ENCODE results near the gene PDSS2. TPM values are rescaled to one million over a fixed set of nuclear protein-coding genes. Genes with fewer than 3 reads are reported as not detected.

The PDSS2 gene
- total RNA-seq, 1 experiment from 2014 or later: 12.1 TPM

- H3K27me3 Mint-ChIP-seq (ENCODE audit: low read depth): no peaks in the 10 kb centered on the region
- no peak overlapping the region for H3K4me2 ChIP-seq (ENCODE audit: insufficient read depth, insufficient read length, low read length)
Measured at GRCh38 chr6:107504270-107505026, 45.1 kb upstream of the PDSS2 start.

More at GRCh38 chr6:107504270-107505026, 45.1 kb upstream of the PDSS2 start:
- Mint-ChIP-seq H3K27ac (peak overlapping the region in 1 of 3 experiments; percentile 32; a peak in 1 of 7 replicates), H3K9me3 (no peaks in the 10 kb centered on the region), H3K4me1 (peaks cover 19 to 27% of the 10 kb centered on the region in 2 experiments), H3K36me3 (ENCODE audit: insufficient read depth in 1 of 3, low read depth in 3 of 3) (peaks cover 0 to 5% (median 0%) of the 10 kb centered on the region in 3 experiments; a peak in 2 of 7 replicates), H3K4me3 (no peak overlapping the region)
- Histone ChIP-seq H2BK120ac (ENCODE audit: low read depth, low read length, poor library complexity, severe bottlenecking) (no peak overlapping the region), H3K14ac (ENCODE audit: insufficient read depth, low read length) (no peak overlapping the region), H3K27ac (ENCODE audit: insufficient read length, low read depth, low read length) (no peak overlapping the region), H3T11ph (ENCODE audit: low read length) (no peak overlapping the region), H2AFZ (ENCODE audit: low read length) (no peak overlapping the region), H3K79me1 (ENCODE audit: insufficient read depth, low read depth, low read length, poor library complexity, severe bottlenecking) (no peaks in the 10 kb centered on the region), H3K23me2 (ENCODE audit: insufficient read length, low read depth, low read length, poor library complexity, severe bottlenecking) (no peaks in the 10 kb centered on the region), H3K4ac (ENCODE audit: low read depth, low read length) (no peak overlapping the region), H2BK5ac (ENCODE audit: insufficient read length, low read length) (no peak overlapping the region), H2BK20ac (ENCODE audit: low read depth, low read length, poor library complexity, severe bottlenecking) (no peak overlapping the region), H2BK15ac (ENCODE audit: low read depth, low read length) (no peak overlapping the region), H4K5ac (ENCODE audit: insufficient read length, low read depth, low read length) (no peak overlapping the region), H4K8ac (replicated peaks; ENCODE audit: insufficient read length, low read depth, low read length) (no peak overlapping the region), H3K27me3 (ENCODE audit: insufficient read depth, low read length) (no peaks in the 10 kb centered on the region), H3K9me3 (ENCODE audit: control insufficient read depth, low read depth, low read length) (no peaks in the 10 kb centered on the region), H2BK12ac (ENCODE audit: insufficient read length, low read depth, low read length) (no peak overlapping the region), H2AK5ac (ENCODE audit: insufficient read length, low read length) (no peak overlapping the region), H3K18ac (ENCODE audit: insufficient read length, low read depth, low read length) (no peak overlapping the region), H3K79me2 (ENCODE audit: insufficient read depth, low read length) (no peaks in the 10 kb centered on the region), H3K56ac (ENCODE audit: insufficient read length, low read depth, low read length) (no peak overlapping the region), H3K23ac (ENCODE audit: insufficient read length, low read depth, low read length) (no peak overlapping the region), H3K9ac (ENCODE audit: extremely low read depth, insufficient read length, low read length) (no peak overlapping the region), H4K20me1 (ENCODE audit: control insufficient read depth, insufficient read depth, insufficient read length) (no peaks in the 10 kb centered on the region), H4K91ac (ENCODE audit: insufficient read length, low read depth, low read length) (no peak overlapping the region), H3K4me1 (ENCODE audit: insufficient read depth, low read length) (peaks cover under 1% of the 10 kb centered on the region; the same call in 1 of the 2 replicates)
- no peak for DNase-seq
- TF ChIP-seq CTCF (conservative IDR thresholded peaks at IDR 0.05): no peak
- no CpG with 5 or more reads among the region's 4 CpGs for WGBS (ENCODE audit: extremely low coverage, insufficient read length, low lambda C conversion rate)
